ENCODE measurements around the gene SCAF4.
"Not testable (repeated sequence)": the region's sequence is repeated elsewhere in the genome, so short reads cannot be mapped to it uniquely, and the experiment has no call there.

DNA sequence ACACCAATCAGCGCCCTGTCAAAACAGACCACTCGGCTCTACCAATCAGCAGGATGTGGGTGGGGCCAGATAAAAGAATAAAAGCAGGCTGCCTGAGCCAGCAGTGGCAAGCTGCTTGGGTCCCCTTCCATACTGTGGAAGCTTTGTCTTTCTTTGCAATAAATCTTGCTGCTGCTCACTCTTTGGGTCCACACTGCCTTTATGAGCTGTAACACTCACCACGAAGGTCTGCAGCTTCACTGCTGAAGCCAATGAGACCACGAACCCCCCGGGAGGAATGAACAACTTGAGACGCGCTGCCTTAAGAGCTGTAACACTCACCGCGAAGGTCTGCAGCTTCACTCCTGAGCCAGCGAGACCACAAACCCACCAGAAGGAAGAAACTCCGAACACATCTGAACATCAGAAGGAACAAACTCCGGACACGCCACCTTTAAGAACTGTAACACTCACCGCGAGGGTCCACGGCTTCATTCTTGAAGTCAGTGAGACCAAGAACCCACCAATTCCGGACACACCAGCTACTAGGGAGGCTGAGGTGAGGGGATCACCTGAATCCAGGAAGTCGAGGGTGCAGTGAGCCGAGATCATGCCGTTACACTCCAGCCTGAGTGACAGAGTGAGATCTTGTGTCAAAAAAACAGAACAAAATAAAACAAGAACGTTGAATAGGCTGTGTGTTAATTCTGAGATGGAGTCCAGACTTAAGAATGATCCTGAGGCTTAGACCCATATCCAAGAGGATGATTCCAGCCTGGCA, 76.9 kb downstream of the SCAF4 start:
- not testable (repeated sequence) for TF ChIP-seq POLR2A, CTCF (IDR thresholded peaks at IDR 0.05)

Data from adrenal gland (tissue), 5 donors.